ENCODE data around the gene FOCAD. TPM values are rescaled to one million over a fixed set of nuclear protein-coding genes. Genes with fewer than 3 reads are reported as not detected.

The FOCAD gene
- total and polyA plus RNA-seq, 2 donors (not counting 1 experiment from before 2014, with no cell fraction given), result 40.3 to 145 TPM

DNA sequence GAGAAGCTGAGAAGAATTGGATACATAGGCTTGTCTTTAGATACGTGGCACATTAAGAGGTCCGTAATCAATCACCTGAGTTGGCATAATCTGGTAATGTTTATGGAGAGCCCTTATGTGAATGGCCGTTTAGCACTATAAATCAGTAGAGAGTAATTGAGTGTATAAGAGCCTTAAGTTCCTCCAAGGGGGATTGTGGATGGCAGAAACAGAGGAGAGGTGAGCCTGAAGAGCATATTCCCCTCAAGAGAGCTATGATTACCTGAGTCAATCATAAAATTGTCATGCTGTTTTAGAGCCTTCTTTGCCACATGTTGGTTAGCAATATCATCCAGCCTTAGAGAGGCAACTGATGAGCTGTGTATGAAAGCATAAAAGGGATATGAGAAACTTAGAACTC lies 58.8 kb downstream of the FOCAD start:
- H4K20me1 ChIP-seq (ENCODE audit: control insufficient read depth, extremely low read depth, insufficient read depth, low read length), result no peaks in the 10 kb centered on the region
- no peak overlapping the region for H3K27ac ChIP-seq (ENCODE audit: insufficient read depth, low read length)
- H2AFZ ChIP-seq (ENCODE audit: low read length), result no peak overlapping the region
- H3K9me3 ChIP-seq (ENCODE audit: control insufficient read depth, insufficient read depth, low read depth, low read length), result no peaks in the 10 kb centered on the region
- DNase-seq (ENCODE audit: low read depth in 2 of 2), result no peak
- H3K4me3 ChIP-seq (replicated peaks in 1 of 4; ENCODE audit: control extremely low read depth in 1 of 4, insufficient read depth in 1 of 4, low read depth in 3 of 4, low read length in 4 of 4), result no peak overlapping the region
- no peaks in the 10 kb centered on the region for H3K4me1 ChIP-seq (ENCODE audit: control insufficient read depth, extremely low read depth, insufficient read depth, low read length)
- TF ChIP-seq, protein P1, sequence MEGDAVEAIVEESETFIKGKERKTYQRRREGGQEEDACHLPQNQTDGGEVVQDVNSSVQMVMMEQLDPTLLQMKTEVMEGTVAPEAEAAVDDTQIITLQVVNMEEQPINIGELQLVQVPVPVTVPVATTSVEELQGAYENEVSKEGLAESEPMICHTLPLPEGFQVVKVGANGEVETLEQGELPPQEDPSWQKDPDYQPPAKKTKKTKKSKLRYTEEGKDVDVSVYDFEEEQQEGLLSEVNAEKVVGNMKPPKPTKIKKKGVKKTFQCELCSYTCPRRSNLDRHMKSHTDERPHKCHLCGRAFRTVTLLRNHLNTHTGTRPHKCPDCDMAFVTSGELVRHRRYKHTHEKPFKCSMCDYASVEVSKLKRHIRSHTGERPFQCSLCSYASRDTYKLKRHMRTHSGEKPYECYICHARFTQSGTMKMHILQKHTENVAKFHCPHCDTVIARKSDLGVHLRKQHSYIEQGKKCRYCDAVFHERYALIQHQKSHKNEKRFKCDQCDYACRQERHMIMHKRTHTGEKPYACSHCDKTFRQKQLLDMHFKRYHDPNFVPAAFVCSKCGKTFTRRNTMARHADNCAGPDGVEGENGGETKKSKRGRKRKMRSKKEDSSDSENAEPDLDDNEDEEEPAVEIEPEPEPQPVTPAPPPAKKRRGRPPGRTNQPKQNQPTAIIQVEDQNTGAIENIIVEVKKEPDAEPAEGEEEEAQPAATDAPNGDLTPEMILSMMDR (conservative IDR thresholded peaks at IDR 0.05 in 1 of 2, IDR thresholded peaks at IDR 0.05 in 1 of 2; ENCODE audit: low read depth in 1 of 2, low read length in 2 of 2), result no peak
- TF ChIP-seq EZH2 (IDR thresholded peaks at IDR 0.05; ENCODE audit: low read length, missing control alignments), result no peak
- H3K79me2 ChIP-seq (ENCODE audit: control insufficient read depth, insufficient read depth, low read length), result no peaks in the 10 kb centered on the region
- no peak overlapping the region for H3K4me2 ChIP-seq (ENCODE audit: extremely low read depth, insufficient read depth, low read length)
- H3K9ac ChIP-seq (ENCODE audit: insufficient read depth, low read length), result no peak overlapping the region
- no peaks in the 10 kb centered on the region for H3K36me3 ChIP-seq (ENCODE audit: control insufficient read depth, insufficient read depth, low read length)
- H3K27me3 ChIP-seq (ENCODE audit: control insufficient read depth, insufficient read depth, low read length), result no peaks in the 10 kb centered on the region

DNA sequence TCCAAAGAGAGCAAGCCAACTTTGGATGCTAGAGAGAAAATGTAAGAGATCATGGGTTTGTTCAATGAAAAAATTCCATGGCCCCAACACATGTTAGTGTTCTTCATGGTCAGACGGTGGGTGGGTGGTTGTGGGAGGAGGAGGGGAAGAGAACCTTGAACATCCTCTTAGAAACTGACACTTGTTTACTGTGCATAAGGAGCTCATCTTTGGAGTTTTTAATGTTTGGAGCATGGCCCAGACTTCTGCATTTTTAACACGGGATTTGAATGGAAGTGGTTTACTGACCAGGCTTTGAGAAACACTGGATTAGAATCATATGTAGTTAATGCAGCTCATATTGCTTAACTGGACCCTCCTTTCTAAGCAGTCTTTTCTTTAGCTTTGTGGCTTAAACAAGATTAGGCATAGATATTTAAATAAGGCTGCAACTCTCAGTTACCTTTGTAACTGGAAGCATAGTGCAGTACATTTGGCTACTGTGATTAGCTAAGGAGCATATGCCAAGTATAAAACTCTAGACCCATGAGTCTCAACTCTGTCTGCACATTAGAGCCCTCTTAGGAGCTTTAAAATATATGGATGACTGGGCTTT lies 60.1 kb downstream of the FOCAD start:
- H3K4me3 ChIP-seq (replicated peaks in 1 of 4; ENCODE audit: control extremely low read depth in 1 of 4, insufficient read depth in 1 of 4, low read depth in 3 of 4, low read length in 4 of 4), result no peak overlapping the region
- H3K9ac ChIP-seq (ENCODE audit: insufficient read depth, low read length), result no peak overlapping the region
- H3K4me1 ChIP-seq (ENCODE audit: control insufficient read depth, extremely low read depth, insufficient read depth, low read length), result no peaks in the 10 kb centered on the region
- H3K36me3 ChIP-seq (ENCODE audit: control insufficient read depth, insufficient read depth, low read length), result no peaks in the 10 kb centered on the region
- H3K79me2 ChIP-seq (ENCODE audit: control insufficient read depth, insufficient read depth, low read length), result no peaks in the 10 kb centered on the region
- DNase-seq (ENCODE audit: low read depth in 2 of 2), result no peak
- H4K20me1 ChIP-seq (ENCODE audit: control insufficient read depth, extremely low read depth, insufficient read depth, low read length), result no peaks in the 10 kb centered on the region
- no peak overlapping the region for H3K27ac ChIP-seq (ENCODE audit: insufficient read depth, low read length)
- no peak overlapping the region for H2AFZ ChIP-seq (ENCODE audit: low read length)
- H3K27me3 ChIP-seq (ENCODE audit: control insufficient read depth, insufficient read depth, low read length), result no peaks in the 10 kb centered on the region
- H3K4me2 ChIP-seq (ENCODE audit: extremely low read depth, insufficient read depth, low read length), result no peak overlapping the region
- no peak for TF ChIP-seq EZH2 (IDR thresholded peaks at IDR 0.05; ENCODE audit: low read length, missing control alignments)
- TF ChIP-seq, protein P1 (conservative IDR thresholded peaks at IDR 0.05 in 1 of 2, IDR thresholded peaks at IDR 0.05 in 1 of 2; ENCODE audit: low read depth in 1 of 2, low read length in 2 of 2), result no peak
- no peaks in the 10 kb centered on the region for H3K9me3 ChIP-seq (ENCODE audit: control insufficient read depth, insufficient read depth, low read depth, low read length)

DNA sequence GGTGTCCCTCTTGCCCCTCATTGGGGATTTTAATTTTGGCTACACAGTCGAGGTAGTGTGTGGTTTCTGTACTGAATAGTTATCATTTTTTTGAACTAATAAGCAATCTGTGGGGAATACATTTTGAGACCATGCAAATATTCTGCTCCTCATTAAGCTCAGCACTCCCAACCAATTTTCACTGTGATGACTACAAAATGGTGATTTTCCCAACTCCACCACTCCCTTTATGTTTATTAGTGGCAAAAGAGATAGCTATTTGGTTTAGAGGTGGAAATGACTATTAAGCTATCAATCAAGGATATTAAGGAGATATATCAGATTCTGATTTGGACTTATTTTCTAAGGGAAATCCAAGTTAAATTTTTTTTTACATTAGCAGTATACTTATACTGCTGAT lies 62.9 kb downstream of the FOCAD start:
- no peak for TF ChIP-seq EZH2 (IDR thresholded peaks at IDR 0.05; ENCODE audit: low read length, missing control alignments)
- TF ChIP-seq, protein P1 (conservative IDR thresholded peaks at IDR 0.05 in 1 of 2, IDR thresholded peaks at IDR 0.05 in 1 of 2; ENCODE audit: low read depth in 1 of 2, low read length in 2 of 2), result no peak
- Histone ChIP-seq H4K20me1 (ENCODE audit: control insufficient read depth, extremely low read depth, insufficient read depth, low read length) (no peaks in the 10 kb centered on the region), H2AFZ (ENCODE audit: low read length) (no peak overlapping the region), H3K36me3 (ENCODE audit: control insufficient read depth, insufficient read depth, low read length) (no peaks in the 10 kb centered on the region), H3K4me2 (ENCODE audit: extremely low read depth, insufficient read depth, low read length) (no peak overlapping the region), H3K4me1 (ENCODE audit: control insufficient read depth, extremely low read depth, insufficient read depth, low read length) (no peaks in the 10 kb centered on the region), H3K9ac (ENCODE audit: insufficient read depth, low read length) (no peak overlapping the region), H3K9me3 (ENCODE audit: control insufficient read depth, insufficient read depth, low read depth, low read length) (no peaks in the 10 kb centered on the region), H3K4me3 (replicated peaks in 1 of 4; ENCODE audit: control extremely low read depth in 1 of 4, insufficient read depth in 1 of 4, low read depth in 3 of 4, low read length in 4 of 4) (no peak overlapping the region), H3K27me3 (ENCODE audit: control insufficient read depth, insufficient read depth, low read length) (no peaks in the 10 kb centered on the region), H3K79me2 (ENCODE audit: control insufficient read depth, insufficient read depth, low read length) (no peaks in the 10 kb centered on the region), H3K27ac (ENCODE audit: insufficient read depth, low read length) (no peak overlapping the region)
- no peak for DNase-seq (ENCODE audit: low read depth in 2 of 2)

All from fibroblast of lung (primary cell).